ENCODE results near the gene KCNE4.

Gene KCNE4

GRCh38 chr2:223051693-223052289 is at the start of gene KCNE4:
TSS of gene KCNE4 (plus strand) at chr2:223052190. CDS start at chr2:223052831, 641 bp downstream.
- peak; percentile 75 for DNase-seq (ENCODE audit: low spot score)

GRCh38 chr2:223003191-223003590 is 48.8 kb upstream of the KCNE4 start:
- no peak for DNase-seq (ENCODE audit: low spot score)

- DNase-seq (ENCODE audit: low spot score), result no peak
Observed at GRCh38 chr2:223005496-223005895, 46.5 kb upstream of the KCNE4 start.

GRCh38 chr2:223007531-223007930 is 44.5 kb upstream of the KCNE4 start:
- DNase-seq (ENCODE audit: low spot score), result no peak

GRCh38 chr2:223008162-223008561 is 43.8 kb upstream of the KCNE4 start:
- no peak for DNase-seq (ENCODE audit: low spot score)

- DNase-seq (ENCODE audit: low spot score), result no peak
Observed at GRCh38 chr2:223008956-223009355, 43.0 kb upstream of the KCNE4 start.

GRCh38 chr2:223010641-223011040 is 41.3 kb upstream of the KCNE4 start:
- no peak for DNase-seq (ENCODE audit: low spot score)

GRCh38 chr2:223012291-223012690 is 39.7 kb upstream of the KCNE4 start:
- no peak for DNase-seq (ENCODE audit: low spot score)

- no peak for DNase-seq (ENCODE audit: low spot score)
Observed at GRCh38 chr2:223019390-223019930, 32.5 kb upstream of the KCNE4 start.

- DNase-seq (ENCODE audit: low spot score), result no peak
Observed at GRCh38 chr2:223019987-223020717, 31.8 kb upstream of the KCNE4 start.

- DNase-seq (ENCODE audit: low spot score), result no peak
Observed at GRCh38 chr2:223020971-223021675, 30.9 kb upstream of the KCNE4 start.

GRCh38 chr2:223026357-223027110 is 25.5 kb upstream of the KCNE4 start:
- DNase-seq (ENCODE audit: low spot score), result no peak

GRCh38 chr2:223027442-223027841 is 24.5 kb upstream of the KCNE4 start:
- no peak for DNase-seq (ENCODE audit: low spot score)

GRCh38 chr2:223029287-223029686 is 22.7 kb upstream of the KCNE4 start:
- DNase-seq (ENCODE audit: low spot score), result no peak

- DNase-seq (ENCODE audit: low spot score), result no peak
Observed at GRCh38 chr2:223032187-223033142, 19.5 kb upstream of the KCNE4 start.

GRCh38 chr2:223034221-223034975 is 17.6 kb upstream of the KCNE4 start:
- no peak for DNase-seq (ENCODE audit: low spot score)

GRCh38 chr2:223036790-223037444 is 15.1 kb upstream of the KCNE4 start:
- DNase-seq (ENCODE audit: low spot score), result no peak

- DNase-seq (ENCODE audit: low spot score), result no peak
Observed at GRCh38 chr2:223037445-223037800, 14.6 kb upstream of the KCNE4 start.

- DNase-seq (ENCODE audit: low spot score), result no peak
Observed at GRCh38 chr2:223039618-223040017, 12.4 kb upstream of the KCNE4 start.

GRCh38 chr2:223040527-223040926 is 11.5 kb upstream of the KCNE4 start:
- no peak for DNase-seq (ENCODE audit: low spot score)
